GM21447 (cell line): ENCODE results near the gene GLRX5.

Experiments
- ATAC-seq: cut with Tn5 transposase; IDR thresholded peaks from one replicate; pipeline ENCODE4 v1.9.1; 2021; ENCODE audit not compliant: unreplicated experiment

The GLRX5 gene

GRCh38 chr14:95515596-95516552 is 19.0 kb upstream of the GLRX5 start:
- ATAC-seq, result peak; percentile 69

- peak; percentile 32 for ATAC-seq
Observed at GRCh38 chr14:95516554-95517181, 18.2 kb upstream of the GLRX5 start, which contains the start of gene SYNE3. Gene SYNE3, minus strand, starts transcription at chr14:95516650. Its CDS starts 40,829 bp downstream, at chr14:95475821.

- ATAC-seq, result peak; percentile 30
Observed at GRCh38 chr14:95518045-95518751, 16.7 kb upstream of the GLRX5 start.

GRCh38 chr14:95519699-95520098 is 15.2 kb upstream of the GLRX5 start:
- peak; percentile 23 for ATAC-seq

- ATAC-seq, result no peak
Observed at GRCh38 chr14:95520346-95520745, 14.5 kb upstream of the GLRX5 start.

GRCh38 chr14:95521001-95521400 is 13.8 kb upstream of the GLRX5 start:
- ATAC-seq, result no peak

- no peak for ATAC-seq
Observed at GRCh38 chr14:95522116-95522515, 12.7 kb upstream of the GLRX5 start.

GRCh38 chr14:95522556-95522955 is 12.3 kb upstream of the GLRX5 start:
- no peak for ATAC-seq

- ATAC-seq, result no peak
Observed at GRCh38 chr14:95523051-95523814, 11.6 kb upstream of the GLRX5 start.

GRCh38 chr14:95523815-95524448 is 10.9 kb upstream of the GLRX5 start:
- ATAC-seq, result no peak

GRCh38 chr14:95524706-95525512 is 9.9 kb upstream of the GLRX5 start:
- no peak for ATAC-seq

GRCh38 chr14:95525999-95526398 is 8.9 kb upstream of the GLRX5 start:
- no peak for ATAC-seq

GRCh38 chr14:95526483-95527386 is 8.1 kb upstream of the GLRX5 start:
- no peak for ATAC-seq

GRCh38 chr14:95527387-95528002 is 7.4 kb upstream of the GLRX5 start:
- no peak for ATAC-seq

GRCh38 chr14:95529216-95529615 is 5.6 kb upstream of the GLRX5 start:
- no peak for ATAC-seq

GRCh38 chr14:95530473-95531276 is 4.2 kb upstream of the GLRX5 start:
- no peak for ATAC-seq

GRCh38 chr14:95531473-95531872 is 3.4 kb upstream of the GLRX5 start:
- no peak for ATAC-seq
